PFSK-1 (cell line): ENCODE data around the gene NCOA7.

Source experiments
- SIN3A ChIP-seq: IDR thresholded peaks from 2 replicates; pipeline ENCODE4 v1.6.1; 2012; ENCODE audit warnings: mild to moderate bottlenecking, low read length, moderate library complexity, borderline replicate concordance; ENCODE audit not compliant: insufficient read depth
- TAF1 ChIP-seq: IDR thresholded peaks from 2 replicates; pipeline ENCODE4 v1.6.1; 2012; ENCODE audit warnings: low read length, control low read depth, borderline replicate concordance; ENCODE audit not compliant: insufficient read depth
- TF ChIP-seq, protein P1 (sequence below), 2 experiments: IDR thresholded peaks; 2 replicates each; pipeline versions ENCODE4 v1.6.1 to v1.8.0; 2011 to 2012; ENCODE audit warnings: low read depth in 2 of 2, low read length in 2 of 2, control low read depth in 1 of 2, inconsistent platforms in 1 of 2, mild to moderate bottlenecking in 1 of 2, moderate library complexity in 1 of 2; ENCODE audit not compliant: insufficient read depth in 1 of 2

DNA sequence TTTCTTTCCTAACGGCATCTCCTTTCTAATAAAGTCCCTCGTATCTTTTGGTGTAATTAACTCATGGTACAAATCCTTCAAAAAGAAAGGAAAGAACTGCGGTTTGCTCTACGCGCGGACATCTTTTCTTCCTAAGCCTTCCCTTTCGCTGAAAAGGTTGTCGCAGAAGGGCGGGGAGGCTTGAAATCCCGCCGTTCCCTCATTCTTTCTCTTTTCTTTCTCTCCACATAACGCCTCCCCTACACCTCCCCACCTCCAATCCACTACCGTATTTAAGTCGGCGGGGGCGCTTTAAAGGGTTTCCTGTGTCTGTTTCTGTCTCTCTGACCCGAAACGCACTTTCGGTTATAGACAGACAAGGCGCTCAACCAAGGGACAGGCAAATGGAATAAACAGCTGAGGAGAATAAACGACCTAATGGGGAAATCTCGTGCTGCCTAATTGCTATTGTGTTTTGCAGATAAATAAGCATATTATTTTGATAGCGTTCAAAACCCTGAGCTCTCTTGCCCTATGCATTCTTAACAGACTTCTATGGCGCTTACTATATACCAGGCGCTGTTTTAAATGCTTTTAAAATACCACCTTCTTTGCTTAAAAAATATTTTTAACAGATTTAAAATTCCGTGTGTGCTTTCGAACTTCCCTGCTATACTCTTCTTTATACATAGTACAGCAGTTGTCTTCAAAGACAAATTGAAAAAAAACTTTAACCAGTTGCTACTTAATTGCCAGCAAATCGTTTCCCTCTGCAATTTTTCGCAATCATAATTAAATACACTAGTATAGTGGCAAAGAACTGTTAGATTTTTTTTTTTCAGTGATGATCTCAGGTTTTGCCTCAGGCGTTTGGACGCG lies 43.8 kb upstream of the NCOA7 start:
- no peak for TF ChIP-seq TAF1
- no peak for TF ChIP-seq SIN3A
- TF ChIP-seq, protein P1, sequence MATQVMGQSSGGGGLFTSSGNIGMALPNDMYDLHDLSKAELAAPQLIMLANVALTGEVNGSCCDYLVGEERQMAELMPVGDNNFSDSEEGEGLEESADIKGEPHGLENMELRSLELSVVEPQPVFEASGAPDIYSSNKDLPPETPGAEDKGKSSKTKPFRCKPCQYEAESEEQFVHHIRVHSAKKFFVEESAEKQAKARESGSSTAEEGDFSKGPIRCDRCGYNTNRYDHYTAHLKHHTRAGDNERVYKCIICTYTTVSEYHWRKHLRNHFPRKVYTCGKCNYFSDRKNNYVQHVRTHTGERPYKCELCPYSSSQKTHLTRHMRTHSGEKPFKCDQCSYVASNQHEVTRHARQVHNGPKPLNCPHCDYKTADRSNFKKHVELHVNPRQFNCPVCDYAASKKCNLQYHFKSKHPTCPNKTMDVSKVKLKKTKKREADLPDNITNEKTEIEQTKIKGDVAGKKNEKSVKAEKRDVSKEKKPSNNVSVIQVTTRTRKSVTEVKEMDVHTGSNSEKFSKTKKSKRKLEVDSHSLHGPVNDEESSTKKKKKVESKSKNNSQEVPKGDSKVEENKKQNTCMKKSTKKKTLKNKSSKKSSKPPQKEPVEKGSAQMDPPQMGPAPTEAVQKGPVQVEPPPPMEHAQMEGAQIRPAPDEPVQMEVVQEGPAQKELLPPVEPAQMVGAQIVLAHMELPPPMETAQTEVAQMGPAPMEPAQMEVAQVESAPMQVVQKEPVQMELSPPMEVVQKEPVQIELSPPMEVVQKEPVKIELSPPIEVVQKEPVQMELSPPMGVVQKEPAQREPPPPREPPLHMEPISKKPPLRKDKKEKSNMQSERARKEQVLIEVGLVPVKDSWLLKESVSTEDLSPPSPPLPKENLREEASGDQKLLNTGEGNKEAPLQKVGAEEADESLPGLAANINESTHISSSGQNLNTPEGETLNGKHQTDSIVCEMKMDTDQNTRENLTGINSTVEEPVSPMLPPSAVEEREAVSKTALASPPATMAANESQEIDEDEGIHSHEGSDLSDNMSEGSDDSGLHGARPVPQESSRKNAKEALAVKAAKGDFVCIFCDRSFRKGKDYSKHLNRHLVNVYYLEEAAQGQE (IDR thresholded peaks at IDR 0.05; ENCODE audit: insufficient read depth in 1 of 2, low read depth in 2 of 2, low read length in 2 of 2) = no peak
